ENCODE results near the gene CBX4. TPM values are rescaled to one million over a fixed set of nuclear protein-coding genes. Genes with fewer than 3 reads are reported as not detected.

Gene CBX4
- total and polyA plus RNA-seq, 7 donors: 3.5 to 14.2 (median 7.6) TPM

DNA sequence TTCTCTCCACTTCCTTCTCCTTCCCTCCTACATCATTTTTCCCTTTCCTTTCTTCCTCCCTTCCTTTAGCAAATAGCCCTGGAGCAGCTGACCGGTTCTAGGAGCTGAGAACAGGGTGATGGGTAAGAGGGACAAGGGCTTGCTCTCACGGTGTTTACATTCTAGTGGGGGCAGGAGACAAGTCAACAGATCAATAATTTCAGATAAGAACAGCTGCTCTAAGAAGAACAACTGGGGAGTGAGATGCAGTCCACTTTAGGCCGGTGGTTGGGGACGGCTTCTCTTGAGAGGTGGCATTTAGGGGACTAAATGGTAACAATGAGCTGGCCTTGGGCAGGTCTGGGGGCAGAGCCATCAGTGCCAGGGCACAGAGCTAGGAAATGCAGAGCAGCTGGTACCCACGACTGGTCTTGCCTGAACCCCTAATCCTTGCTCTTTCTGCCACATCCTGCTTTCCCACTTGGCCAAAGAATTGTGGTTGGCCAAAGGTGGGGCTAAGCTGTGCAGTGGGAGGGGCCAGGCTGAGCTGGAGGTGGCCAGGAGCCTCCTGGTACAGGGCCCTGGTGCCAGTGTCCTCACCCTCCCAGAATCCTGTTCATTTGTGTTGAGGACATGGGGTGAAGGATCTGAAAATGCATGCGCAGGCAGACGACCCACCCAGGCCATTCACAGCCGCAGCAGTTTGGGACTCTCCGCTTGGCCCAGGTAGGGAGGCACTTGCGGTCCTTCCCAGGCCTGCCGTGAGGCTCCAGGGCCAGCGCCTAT is 17.7 kb downstream of the CBX4 start:
- H3K4me3 ChIP-seq: no peak overlapping the region
- 88 to 91% methylated on average over 12 of the region's 12 CpGs for WGBS, 2 donors
- no peaks in the 10 kb centered on the region for H3K36me3 ChIP-seq
- TF ChIP-seq POLR2A (IDR thresholded peaks at IDR 0.05): no peak
- TF ChIP-seq CTCF (IDR thresholded peaks at IDR 0.05): no peak
- TF ChIP-seq EP300 (IDR thresholded peaks at IDR 0.05): no peak
- no peak for TF ChIP-seq POLR2AphosphoS5 (IDR thresholded peaks at IDR 0.05)
- no peak overlapping the region for H3K27ac ChIP-seq
- peaks cover 0 to 8% (median 3%) of the 10 kb centered on the region in 4 donors for H3K4me1 ChIP-seq
- H3K27me3 ChIP-seq: peaks cover 0 to 20% (median 4%) of the 10 kb centered on the region in 3 donors
- no peak for DNase-seq
- H3K9me3 ChIP-seq: no peaks in the 10 kb centered on the region
- intact Hi-C loops (cut with DNase I): no loop called here

DNA sequence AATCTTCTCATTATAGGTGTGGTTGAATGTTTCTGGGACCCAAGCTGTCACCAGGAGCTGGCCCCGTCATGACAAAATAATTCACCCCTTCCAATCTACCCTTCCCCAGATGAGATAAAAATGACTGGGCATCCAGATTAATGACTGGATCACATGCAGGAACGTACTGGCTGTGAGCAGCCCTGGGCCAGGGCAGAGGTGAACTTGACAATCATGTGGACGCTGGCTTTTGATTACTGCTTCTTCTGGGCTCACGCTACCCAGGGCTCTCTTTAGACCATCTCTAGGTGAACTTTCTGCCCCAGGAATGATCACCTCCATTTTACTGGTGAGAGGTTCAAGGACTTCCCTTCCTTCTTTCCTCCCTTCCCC is 18.3 kb downstream of the CBX4 start:
- intact Hi-C loops (cut with DNase I): no loop called here
- no peak for DNase-seq
- 93 to 95% methylated on average over 4 of the region's 4 CpGs for WGBS, 2 donors
- TF ChIP-seq POLR2AphosphoS5 (IDR thresholded peaks at IDR 0.05) (no peak), POLR2A (IDR thresholded peaks at IDR 0.05) (no peak), CTCF (IDR thresholded peaks at IDR 0.05) (no peak), EP300 (IDR thresholded peaks at IDR 0.05) (no peak)
- no peaks in the 10 kb centered on the region for H3K36me3 ChIP-seq
- peaks cover 2 to 20% (median 10%) of the 10 kb centered on the region in 3 donors for H3K27me3 ChIP-seq
- H3K9me3 ChIP-seq: no peaks in the 10 kb centered on the region
- H3K27ac ChIP-seq: no peak overlapping the region
- H3K4me1 ChIP-seq: peaks cover 0 to 2% (median 0%) of the 10 kb centered on the region in 4 donors
- no peak overlapping the region for H3K4me3 ChIP-seq

DNA sequence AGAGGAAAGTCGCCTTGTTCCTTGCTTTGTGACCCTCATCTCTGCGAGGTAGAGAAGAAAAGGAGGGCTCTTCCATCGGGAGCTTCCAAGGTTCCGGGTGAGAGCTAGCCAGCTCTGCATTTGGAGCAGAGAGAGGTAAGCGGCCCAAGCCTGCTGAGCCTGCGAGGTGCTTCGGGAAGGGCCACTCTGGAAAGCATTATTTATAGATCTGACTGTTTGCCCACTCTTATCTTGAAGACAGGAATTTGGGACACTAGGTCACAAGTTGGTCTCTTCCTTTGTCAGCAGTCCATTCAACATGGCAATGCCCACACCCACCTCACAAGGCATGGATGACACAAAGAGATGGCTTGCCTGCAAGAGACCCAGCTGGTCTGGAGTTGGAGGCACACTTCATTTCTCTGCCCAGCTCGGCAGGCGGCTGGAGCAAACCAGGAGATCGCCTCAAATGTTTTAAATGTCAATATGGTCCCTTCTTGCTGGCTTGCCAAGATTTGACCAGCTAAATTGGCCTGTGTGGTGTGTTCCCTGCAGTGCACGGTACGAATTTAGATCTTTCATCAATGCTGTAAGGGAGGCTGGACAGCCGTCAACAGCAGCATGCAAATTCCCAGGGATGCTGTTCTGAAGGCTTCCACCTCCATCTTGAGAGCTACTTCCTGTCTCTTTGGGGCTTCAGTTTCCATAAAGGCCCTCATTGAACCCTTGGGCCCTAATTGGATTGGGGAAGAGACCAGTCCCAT is 19.5 kb downstream of the CBX4 start:
- intact Hi-C loops (cut with DNase I): no loop called here
- Histone ChIP-seq H3K27ac (no peak overlapping the region), H3K4me3 (no peak overlapping the region), H3K27me3 (peaks cover 14 to 33% (median 23%) of the 10 kb centered on the region in 3 donors), H3K9me3 (no peaks in the 10 kb centered on the region), H3K4me1 (peaks cover 0 to 10% (median 9%) of the 10 kb centered on the region in 4 donors), H3K36me3 (no peaks in the 10 kb centered on the region)
- DNase-seq: no peak
- TF ChIP-seq EP300 (IDR thresholded peaks at IDR 0.05): no peak
- no peak for TF ChIP-seq POLR2AphosphoS5 (IDR thresholded peaks at IDR 0.05)
- TF ChIP-seq POLR2A (IDR thresholded peaks at IDR 0.05): no peak
- no peak for TF ChIP-seq CTCF (IDR thresholded peaks at IDR 0.05)
- WGBS, 2 donors: 93% methylated on average over 13 of the region's 13 CpGs

GRCh38 chr17:79819085-79819484 is 20.2 kb downstream of the CBX4 start:
- intact Hi-C loops (cut with DNase I): no loop called here
- DNase-seq: no peak
- Histone ChIP-seq H3K27me3 (peaks cover 20 to 36% (median 29%) of the 10 kb centered on the region in 3 donors), H3K4me1 (peaks cover 0 to 14% (median 12%) of the 10 kb centered on the region in 4 donors), H3K9me3 (no peaks in the 10 kb centered on the region), H3K4me3 (no peak overlapping the region), H3K27ac (no peak overlapping the region), H3K36me3 (no peaks in the 10 kb centered on the region)
- 88 to 91% methylated on average over 5 of the region's 5 CpGs for WGBS, 2 donors
- TF ChIP-seq POLR2A (IDR thresholded peaks at IDR 0.05) (no peak), CTCF (IDR thresholded peaks at IDR 0.05) (no peak), EP300 (IDR thresholded peaks at IDR 0.05) (no peak), POLR2AphosphoS5 (IDR thresholded peaks at IDR 0.05) (no peak)
